Measurements from ENCODE around the gene GRIP1.

GRIP1 gene

DNA sequence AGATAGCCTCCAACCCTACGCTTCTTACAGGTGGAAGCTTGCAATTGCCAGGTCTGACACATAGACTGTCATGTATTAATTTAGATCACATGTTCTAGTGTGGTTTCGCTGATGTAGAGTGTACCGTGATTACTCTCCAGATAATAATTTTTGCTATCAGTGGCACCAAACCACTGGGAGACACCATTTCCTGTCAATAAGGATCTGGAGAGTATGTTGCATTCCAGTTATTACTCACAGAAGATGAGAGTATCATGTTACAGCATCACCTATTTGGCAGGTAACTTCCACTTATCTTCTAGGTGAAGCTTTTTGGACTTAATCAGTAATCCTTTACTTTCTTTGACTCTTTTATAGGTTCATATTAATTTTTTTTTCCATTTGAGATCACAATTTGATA is 229.3 kb downstream of the GRIP1 start:
- no peaks in the 10 kb centered on the region for H3K79me2 ChIP-seq
- H3K27ac ChIP-seq, result no peak overlapping the region
- TF ChIP-seq, protein P1, sequence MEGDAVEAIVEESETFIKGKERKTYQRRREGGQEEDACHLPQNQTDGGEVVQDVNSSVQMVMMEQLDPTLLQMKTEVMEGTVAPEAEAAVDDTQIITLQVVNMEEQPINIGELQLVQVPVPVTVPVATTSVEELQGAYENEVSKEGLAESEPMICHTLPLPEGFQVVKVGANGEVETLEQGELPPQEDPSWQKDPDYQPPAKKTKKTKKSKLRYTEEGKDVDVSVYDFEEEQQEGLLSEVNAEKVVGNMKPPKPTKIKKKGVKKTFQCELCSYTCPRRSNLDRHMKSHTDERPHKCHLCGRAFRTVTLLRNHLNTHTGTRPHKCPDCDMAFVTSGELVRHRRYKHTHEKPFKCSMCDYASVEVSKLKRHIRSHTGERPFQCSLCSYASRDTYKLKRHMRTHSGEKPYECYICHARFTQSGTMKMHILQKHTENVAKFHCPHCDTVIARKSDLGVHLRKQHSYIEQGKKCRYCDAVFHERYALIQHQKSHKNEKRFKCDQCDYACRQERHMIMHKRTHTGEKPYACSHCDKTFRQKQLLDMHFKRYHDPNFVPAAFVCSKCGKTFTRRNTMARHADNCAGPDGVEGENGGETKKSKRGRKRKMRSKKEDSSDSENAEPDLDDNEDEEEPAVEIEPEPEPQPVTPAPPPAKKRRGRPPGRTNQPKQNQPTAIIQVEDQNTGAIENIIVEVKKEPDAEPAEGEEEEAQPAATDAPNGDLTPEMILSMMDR (IDR thresholded peaks at IDR 0.05), result no peak
- H3K4me2 ChIP-seq (ENCODE audit: low read length), result no peak overlapping the region
- H3K27me3 ChIP-seq (ENCODE audit: control insufficient read depth, insufficient read depth, low read length), result no peaks in the 10 kb centered on the region
- H3K36me3 ChIP-seq (ENCODE audit: control insufficient read depth, insufficient read depth, low read length), result no peaks in the 10 kb centered on the region
- no peak overlapping the region for H3K9ac ChIP-seq
- H3K9me3 ChIP-seq (ENCODE audit: control insufficient read depth, low read length), result no peaks in the 10 kb centered on the region
- H3K4me3 ChIP-seq (ENCODE audit: low read depth, low read length), result no peak overlapping the region
- H2AFZ ChIP-seq, result no peak overlapping the region
- H3K4me1 ChIP-seq, result no peaks in the 10 kb centered on the region

DNA sequence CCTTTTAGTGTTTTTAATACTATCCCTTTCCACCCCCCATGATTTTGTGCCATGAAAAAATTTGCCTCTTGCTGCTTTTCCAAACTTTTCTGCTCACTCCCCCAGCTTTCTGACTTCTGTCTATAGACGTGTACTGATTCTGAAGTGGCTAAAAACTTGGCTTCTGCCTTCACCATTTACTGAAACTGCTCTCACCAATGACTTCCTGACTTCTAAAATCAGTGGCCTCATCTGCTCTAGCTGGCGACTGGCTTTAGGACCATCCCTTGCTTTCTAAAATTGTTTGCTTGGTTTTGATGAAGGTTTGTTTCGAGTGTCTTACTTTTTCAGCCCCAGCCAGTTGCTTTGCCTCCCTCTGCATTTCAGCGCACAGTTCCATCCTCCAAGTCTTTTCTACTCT is 231.2 kb downstream of the GRIP1 start:
- Histone ChIP-seq H3K9ac (no peak overlapping the region), H3K27me3 (ENCODE audit: control insufficient read depth, insufficient read depth, low read length) (no peaks in the 10 kb centered on the region), H3K4me1 (no peaks in the 10 kb centered on the region), H3K4me3 (ENCODE audit: low read depth, low read length) (no peak overlapping the region), H3K36me3 (ENCODE audit: control insufficient read depth, insufficient read depth, low read length) (no peaks in the 10 kb centered on the region), H3K79me2 (no peaks in the 10 kb centered on the region), H3K27ac (no peak overlapping the region), H3K9me3 (ENCODE audit: control insufficient read depth, low read length) (no peaks in the 10 kb centered on the region), H3K4me2 (ENCODE audit: low read length) (no peak overlapping the region), H2AFZ (no peak overlapping the region)
- TF ChIP-seq, protein P1 (IDR thresholded peaks at IDR 0.05), result no peak

DNA sequence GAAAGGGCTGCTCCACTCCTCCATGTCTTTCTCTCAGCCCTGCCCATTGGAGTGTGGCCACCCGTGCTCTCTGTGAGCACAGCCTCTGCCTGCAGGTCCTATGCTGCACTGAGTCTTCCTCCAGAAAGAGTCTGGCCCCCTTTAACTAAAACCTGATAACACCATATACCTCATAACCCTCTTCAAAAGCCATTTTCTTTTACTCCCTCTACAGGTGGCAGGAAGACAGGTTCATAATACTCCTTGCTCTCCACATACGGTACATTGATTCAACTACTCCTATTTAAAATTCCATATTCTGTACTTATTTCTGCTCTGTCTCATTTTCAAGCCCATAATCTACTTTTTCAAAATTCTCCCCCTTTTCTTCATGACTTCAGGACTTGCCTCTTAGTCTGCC is 232.6 kb downstream of the GRIP1 start:
- H3K36me3 ChIP-seq (ENCODE audit: control insufficient read depth, insufficient read depth, low read length), result no peaks in the 10 kb centered on the region
- no peak overlapping the region for H2AFZ ChIP-seq
- H3K4me3 ChIP-seq (ENCODE audit: low read depth, low read length), result no peak overlapping the region
- no peak overlapping the region for H3K4me2 ChIP-seq (ENCODE audit: low read length)
- no peaks in the 10 kb centered on the region for H3K27me3 ChIP-seq (ENCODE audit: control insufficient read depth, insufficient read depth, low read length)
- TF ChIP-seq, protein P1 (IDR thresholded peaks at IDR 0.05), result no peak
- H3K9ac ChIP-seq, result no peak overlapping the region
- H3K4me1 ChIP-seq, result no peaks in the 10 kb centered on the region
- no peaks in the 10 kb centered on the region for H3K79me2 ChIP-seq
- H3K9me3 ChIP-seq (ENCODE audit: control insufficient read depth, low read length), result no peaks in the 10 kb centered on the region
- no peak overlapping the region for H3K27ac ChIP-seq

DNA sequence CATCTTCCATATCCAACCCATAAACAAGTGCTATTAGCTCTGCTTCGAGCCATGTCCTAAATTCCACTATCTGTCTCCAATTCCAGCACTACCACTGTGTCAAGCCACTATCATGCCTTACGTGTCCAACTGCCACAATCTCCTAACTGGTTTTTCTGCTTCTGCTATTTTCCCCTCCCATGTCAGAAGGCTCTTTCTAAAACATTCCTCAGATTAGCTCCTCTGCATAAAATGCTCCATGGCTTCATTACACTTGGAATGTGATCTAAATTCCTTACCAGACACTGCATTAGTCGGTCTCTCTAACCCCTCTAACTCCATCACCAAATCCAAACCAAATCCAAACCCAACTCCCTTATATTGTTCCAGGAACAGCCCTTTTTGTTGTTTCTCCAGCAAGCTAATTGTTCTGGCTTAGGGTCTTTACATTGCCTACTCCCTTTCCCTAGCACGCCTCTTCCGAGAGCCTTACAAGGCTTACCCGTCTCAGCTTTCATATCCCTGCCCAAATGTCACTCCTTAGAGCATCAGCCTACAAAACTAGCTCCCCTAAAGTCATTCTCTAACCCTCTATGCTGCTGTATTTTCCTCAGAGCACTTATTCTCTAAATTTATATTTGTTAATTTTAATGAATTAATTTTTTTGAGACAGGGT is 236.8 kb downstream of the GRIP1 start:
- Histone ChIP-seq H3K36me3 (ENCODE audit: control insufficient read depth, insufficient read depth, low read length) (no peaks in the 10 kb centered on the region), H3K9ac (no peak overlapping the region), H3K27me3 (ENCODE audit: control insufficient read depth, insufficient read depth, low read length) (no peaks in the 10 kb centered on the region), H3K4me1 (no peaks in the 10 kb centered on the region), H3K27ac (no peak overlapping the region), H3K4me3 (ENCODE audit: low read depth, low read length) (no peak overlapping the region), H3K4me2 (ENCODE audit: low read length) (no peak overlapping the region), H3K9me3 (ENCODE audit: control insufficient read depth, low read length) (no peaks in the 10 kb centered on the region), H3K79me2 (no peaks in the 10 kb centered on the region), H2AFZ (no peak overlapping the region)
- TF ChIP-seq, protein P1 (IDR thresholded peaks at IDR 0.05), result no peak

DNA sequence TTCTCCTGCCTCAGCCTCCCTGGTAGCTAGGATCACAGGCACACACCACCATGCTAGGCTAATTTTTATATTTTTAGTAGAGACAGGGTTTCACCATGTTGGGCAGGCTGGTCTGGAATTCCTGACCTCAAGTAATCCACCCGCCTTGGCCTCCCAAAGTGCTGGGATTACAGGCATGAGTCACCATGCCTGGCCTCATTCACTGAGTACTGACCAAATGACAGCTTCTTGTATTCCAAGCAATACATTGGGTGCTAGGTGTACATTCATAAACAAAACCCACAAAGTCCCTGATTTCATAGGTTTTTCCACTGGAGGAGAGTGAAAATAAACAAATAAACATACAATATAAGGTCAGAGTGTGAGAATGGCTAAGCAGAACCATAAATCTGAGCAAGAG is 240.3 kb downstream of the GRIP1 start:
- Histone ChIP-seq H2AFZ (no peak overlapping the region), H3K79me2 (no peaks in the 10 kb centered on the region), H3K27me3 (ENCODE audit: control insufficient read depth, insufficient read depth, low read length) (no peaks in the 10 kb centered on the region), H3K9ac (no peak overlapping the region), H3K36me3 (ENCODE audit: control insufficient read depth, insufficient read depth, low read length) (no peaks in the 10 kb centered on the region), H3K4me1 (no peaks in the 10 kb centered on the region), H3K4me2 (ENCODE audit: low read length) (no peak overlapping the region), H3K27ac (no peak overlapping the region), H3K4me3 (ENCODE audit: low read depth, low read length) (no peak overlapping the region), H3K9me3 (ENCODE audit: control insufficient read depth, low read length) (no peaks in the 10 kb centered on the region)
- TF ChIP-seq, protein P1 (IDR thresholded peaks at IDR 0.05), result no peak

Measured in parathyroid adenoma (tissue), 2 donors.